ENCODE measurements around the gene SLC19A1.

SLC19A1 gene

DNA sequence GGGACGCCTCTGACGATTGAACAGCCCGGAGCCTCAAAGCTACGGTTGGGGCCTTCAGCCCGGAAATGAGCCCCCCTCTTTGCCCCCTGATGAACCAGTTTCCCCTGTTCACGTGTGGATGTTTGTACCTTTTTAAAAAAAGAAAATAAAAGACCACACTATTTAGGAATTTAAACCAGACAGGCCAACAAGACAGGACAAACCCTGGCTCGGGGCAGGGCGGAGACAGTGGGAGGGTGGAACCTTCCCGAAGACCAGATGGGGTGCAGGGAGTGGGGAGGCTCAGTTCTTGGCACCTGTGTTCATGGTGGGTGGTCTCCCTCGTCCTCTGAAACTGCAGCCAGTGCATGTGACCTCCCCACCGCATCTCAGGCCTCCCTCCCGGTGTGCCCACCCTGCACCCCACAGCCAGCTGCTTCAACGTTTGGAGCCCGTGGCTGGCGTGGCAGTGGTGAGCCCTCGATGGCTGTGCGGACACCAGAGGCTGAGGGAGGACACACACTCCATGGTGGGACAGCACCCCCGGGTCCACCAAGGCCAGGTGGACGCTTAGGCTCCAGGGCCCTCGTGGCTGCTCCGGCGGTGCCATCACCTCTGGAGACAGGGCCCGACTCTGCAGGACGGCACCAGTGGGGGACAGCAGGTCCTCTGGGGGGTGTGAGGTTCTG, 91.7 kb downstream of the SLC19A1 start:
- TF ChIP-seq, protein P1, sequence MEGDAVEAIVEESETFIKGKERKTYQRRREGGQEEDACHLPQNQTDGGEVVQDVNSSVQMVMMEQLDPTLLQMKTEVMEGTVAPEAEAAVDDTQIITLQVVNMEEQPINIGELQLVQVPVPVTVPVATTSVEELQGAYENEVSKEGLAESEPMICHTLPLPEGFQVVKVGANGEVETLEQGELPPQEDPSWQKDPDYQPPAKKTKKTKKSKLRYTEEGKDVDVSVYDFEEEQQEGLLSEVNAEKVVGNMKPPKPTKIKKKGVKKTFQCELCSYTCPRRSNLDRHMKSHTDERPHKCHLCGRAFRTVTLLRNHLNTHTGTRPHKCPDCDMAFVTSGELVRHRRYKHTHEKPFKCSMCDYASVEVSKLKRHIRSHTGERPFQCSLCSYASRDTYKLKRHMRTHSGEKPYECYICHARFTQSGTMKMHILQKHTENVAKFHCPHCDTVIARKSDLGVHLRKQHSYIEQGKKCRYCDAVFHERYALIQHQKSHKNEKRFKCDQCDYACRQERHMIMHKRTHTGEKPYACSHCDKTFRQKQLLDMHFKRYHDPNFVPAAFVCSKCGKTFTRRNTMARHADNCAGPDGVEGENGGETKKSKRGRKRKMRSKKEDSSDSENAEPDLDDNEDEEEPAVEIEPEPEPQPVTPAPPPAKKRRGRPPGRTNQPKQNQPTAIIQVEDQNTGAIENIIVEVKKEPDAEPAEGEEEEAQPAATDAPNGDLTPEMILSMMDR (IDR thresholded peaks at IDR 0.05) = no peak
- Histone ChIP-seq H3K36me3 (no peaks in the 10 kb centered on the region), H3K4me1 (ENCODE audit: control insufficient read depth in 1 of 2, insufficient read depth in 1 of 2, low read depth in 1 of 2, low read length in 1 of 2) (no peaks in the 10 kb centered on the region), H3K4me3 (ENCODE audit: low read depth in 1 of 2, low read length in 1 of 2) (no peak overlapping the region), H3K27ac (no peak overlapping the region), H3K9me3 (no peaks in the 10 kb centered on the region), H3K27me3 (peaks cover 28% of the 10 kb centered on the region)

DNA sequence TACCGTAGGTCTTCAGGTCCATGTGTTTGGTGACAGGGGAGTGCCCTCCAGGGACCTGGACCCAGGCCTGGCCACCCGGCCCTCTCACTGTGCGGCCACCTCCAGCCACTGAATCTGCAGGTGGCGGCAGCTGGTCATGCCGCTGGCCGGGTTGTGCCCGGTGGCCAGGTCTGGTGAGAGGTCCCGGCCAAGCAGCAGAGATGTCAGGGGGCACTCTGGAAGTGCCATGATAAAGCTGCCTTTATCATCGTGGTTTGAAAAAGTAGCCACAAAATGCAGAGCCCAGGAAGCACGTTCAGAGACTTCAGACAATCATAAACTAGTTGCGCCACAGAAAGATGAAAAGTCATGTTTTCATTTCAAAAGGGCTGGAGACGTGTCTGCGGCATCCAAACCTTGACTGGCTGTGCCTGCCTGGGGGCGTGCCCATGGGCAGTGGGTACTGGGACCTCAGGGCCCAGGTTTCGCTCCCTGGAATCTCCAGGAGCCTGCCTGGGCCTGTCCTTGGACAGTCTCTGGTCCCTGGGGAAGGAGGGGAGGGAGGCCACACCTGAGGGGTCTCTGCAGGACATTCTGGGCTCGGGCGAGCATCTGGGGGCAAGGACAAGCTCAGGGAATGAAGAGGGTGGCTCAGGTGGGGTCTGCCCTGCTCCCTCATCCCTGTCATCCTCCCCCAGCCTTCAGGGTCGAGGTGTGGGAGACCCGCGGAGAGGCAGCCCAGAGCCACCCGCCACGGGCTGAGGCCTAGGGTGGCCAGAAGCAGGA, 92.4 kb downstream of the SLC19A1 start:
- TF ChIP-seq, protein P1 (IDR thresholded peaks at IDR 0.05) = no peak
- H3K4me3 ChIP-seq (ENCODE audit: low read depth in 1 of 2, low read length in 1 of 2) = no peak overlapping the region
- H3K27me3 ChIP-seq = peaks cover 20% of the 10 kb centered on the region
- H3K9me3 ChIP-seq = no peaks in the 10 kb centered on the region
- H3K36me3 ChIP-seq = no peaks in the 10 kb centered on the region
- no peaks in the 10 kb centered on the region for H3K4me1 ChIP-seq (ENCODE audit: control insufficient read depth in 1 of 2, insufficient read depth in 1 of 2, low read depth in 1 of 2, low read length in 1 of 2)
- no peak overlapping the region for H3K27ac ChIP-seq

DNA sequence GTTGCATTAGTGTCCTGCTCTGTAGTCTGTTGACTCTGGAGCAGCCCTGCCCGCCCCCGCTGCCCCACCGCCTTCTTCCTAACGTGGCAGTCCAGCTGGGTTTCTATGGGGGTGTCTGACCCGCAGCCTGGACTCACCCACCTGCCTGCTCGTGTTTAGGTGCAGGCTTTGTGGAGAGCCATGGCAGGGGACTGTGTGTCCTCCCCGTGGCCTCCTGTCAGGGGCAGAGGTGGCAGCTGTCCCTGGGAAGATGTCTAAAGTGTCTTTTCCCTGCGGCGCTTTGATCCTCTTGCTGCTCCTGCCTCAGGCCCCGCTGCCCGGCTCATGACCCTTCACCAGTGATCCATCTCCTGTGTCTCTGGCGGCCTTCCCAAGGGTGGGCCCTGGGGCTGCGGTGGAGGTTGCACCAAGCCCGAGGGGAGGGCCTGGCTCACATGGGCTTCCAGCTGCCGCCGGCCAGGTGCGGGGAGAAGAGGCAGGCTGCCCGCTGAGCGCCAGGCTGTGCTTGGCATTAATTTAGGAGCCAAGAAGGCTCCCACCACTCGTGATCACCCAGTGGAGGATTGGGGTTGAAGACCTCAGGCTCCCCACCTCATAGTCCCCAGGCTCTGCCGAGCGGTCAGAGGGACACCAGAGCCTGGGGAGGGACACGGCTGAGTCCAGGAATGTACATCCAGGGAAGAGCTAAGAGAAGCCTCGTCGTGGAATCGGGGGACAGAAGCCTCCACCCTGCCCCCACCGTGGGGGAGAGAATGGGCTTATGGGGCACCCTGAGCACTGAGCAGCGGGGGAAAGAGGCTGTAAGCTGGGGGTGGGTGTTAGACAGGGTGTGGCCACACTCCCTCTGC, 93.2 kb downstream of the SLC19A1 start:
- H3K4me1 ChIP-seq (ENCODE audit: control insufficient read depth in 1 of 2, insufficient read depth in 1 of 2, low read depth in 1 of 2, low read length in 1 of 2) = no peaks in the 10 kb centered on the region
- no peak overlapping the region for H3K27ac ChIP-seq

DNA sequence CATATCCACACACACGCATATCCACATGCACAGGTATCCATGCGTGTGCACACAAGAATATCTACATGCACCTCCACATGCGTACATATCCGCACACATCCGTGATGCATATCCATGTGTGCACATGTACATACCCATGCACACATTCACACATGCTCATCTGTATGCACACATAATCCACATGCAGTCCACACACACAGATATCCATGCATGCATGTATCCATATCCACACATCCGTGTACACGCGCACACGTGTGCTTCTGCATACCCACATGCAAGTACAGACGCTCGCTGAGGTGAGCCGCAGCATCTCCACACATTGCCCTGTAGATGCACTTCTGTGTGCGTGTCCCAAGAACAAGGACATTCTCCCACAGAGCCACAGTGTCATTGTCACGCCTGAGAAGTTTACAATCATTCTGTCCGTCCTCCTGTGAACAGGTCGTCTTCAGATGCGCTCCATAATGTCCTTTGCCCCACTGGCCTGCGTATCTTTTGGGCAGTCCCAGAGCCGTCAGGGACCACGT, 93.9 kb downstream of the SLC19A1 start:
- Histone ChIP-seq H3K4me3 (ENCODE audit: low read depth in 1 of 2, low read length in 1 of 2) (no peak overlapping the region), H3K9me3 (no peaks in the 10 kb centered on the region), H3K27me3 (peaks cover 12% of the 10 kb centered on the region), H3K27ac (no peak overlapping the region), H3K4me1 (ENCODE audit: control insufficient read depth in 1 of 2, insufficient read depth in 1 of 2, low read depth in 1 of 2, low read length in 1 of 2) (no peaks in the 10 kb centered on the region), H3K36me3 (no peaks in the 10 kb centered on the region)
- TF ChIP-seq, protein P1 (IDR thresholded peaks at IDR 0.05) = no peak

More for the DNA sequence above, 93.2 kb downstream of the SLC19A1 start:
- TF ChIP-seq, protein P1 (IDR thresholded peaks at IDR 0.05) = no peak
- H3K4me3 ChIP-seq (ENCODE audit: low read depth in 1 of 2, low read length in 1 of 2) = no peak overlapping the region
- H3K27me3 ChIP-seq = peaks cover 12% of the 10 kb centered on the region
- H3K9me3 ChIP-seq = no peaks in the 10 kb centered on the region
- H3K36me3 ChIP-seq = no peaks in the 10 kb centered on the region

Data from neutrophil (primary cell).